Liver (tissue), 3 donors: ENCODE measurements around the gene FCGR1A.
"Not testable (repeated sequence)": the region's sequence is repeated elsewhere in the genome, so short reads cannot be mapped to it uniquely, and the experiment has no call there.

Source experiments
- CTCF ChIP-seq: fragments of 150-350 bp; IDR thresholded peaks from 2 replicates; pipeline ENCODE4 v1.5.1; 2017; ENCODE audit warnings: improper control_type of control experiment, low read depth, low read length; ENCODE audit not compliant: missing input control
- EGR1 ChIP-seq, 2 donors: IDR thresholded peaks; 2 replicates each; pipeline ENCODE4 v1.6.1; 2016 to 2018; ENCODE audit warnings: antibody characterized with exemption in 2 of 2, low read depth in 2 of 2
- GABPA ChIP-seq, 2 donors: IDR thresholded peaks in 1 of 2; conservative IDR thresholded peaks in 1 of 2; 2 replicates each; pipeline ENCODE4 v1.6.1; 2016; ENCODE audit warnings: antibody characterized with exemption in 2 of 2, mild to moderate bottlenecking in 1 of 2, moderate library complexity in 1 of 2
- RAD21 ChIP-seq, 2 donors: IDR thresholded peaks; 2 replicates each; pipeline ENCODE4 v1.6.1; 2016; ENCODE audit warnings: antibody characterized with exemption in 2 of 2, mild to moderate bottlenecking in 2 of 2
- REST ChIP-seq: IDR thresholded peaks from 2 replicates; pipeline ENCODE4 v1.6.1; 2016; ENCODE audit warnings: antibody characterized with exemption, mild to moderate bottlenecking
- RXRA ChIP-seq, 2 donors: IDR thresholded peaks; 2 replicates each; pipeline ENCODE4 v1.6.1; 2017 to 2018; ENCODE audit warnings: antibody characterized with exemption in 2 of 2, mild to moderate bottlenecking in 1 of 2
- SP1 ChIP-seq: IDR thresholded peaks from 2 replicates; pipeline ENCODE4 v1.6.1; 2018; ENCODE audit warnings: antibody characterized with exemption, mild to moderate bottlenecking
- YY1 ChIP-seq: IDR thresholded peaks from 2 replicates; pipeline ENCODE4 v1.6.1; 2016; ENCODE audit warnings: antibody characterized with exemption, mild to moderate bottlenecking
- donor health status: healthy.
- donor health status: healthy.

GRCh38 chr1:149801628-149802027 lies 19.1 kb downstream of the FCGR1A start:
- not testable (repeated sequence) for TF ChIP-seq CTCF; GABPA (IDR thresholded peaks at IDR 0.05 in 1 of 2, conservative IDR thresholded peaks at IDR 0.05 in 1 of 2); YY1; EGR1 (IDR thresholded peaks at IDR 0.05; ENCODE audit: low read depth in 2 of 2); REST; SP1; RAD21 (IDR thresholded peaks at IDR 0.05); RXRA (IDR thresholded peaks at IDR 0.05)
